CD4-positive, alpha-beta memory T cell (primary cell): ENCODE results near the gene BPI. TPM values are rescaled to one million over a fixed set of nuclear protein-coding genes. Genes with fewer than 3 reads are reported as not detected.

Experiments
- CTCF ChIA-PET: fragments of 350-600 bp; sonication (Branson Sonifier 250); formaldehyde crosslinking; loops from one replicate; lab custom pipeline; 2021; ENCODE audit warnings: inconsistent platforms; ENCODE audit not compliant: partially characterized antibody; lab: Charles Lee
- POLR2A ChIA-PET: fragments of 350-600 bp; sonication (Branson Sonifier 250); formaldehyde crosslinking; loops from one replicate; lab custom pipeline; 2021; ENCODE audit not compliant: partially characterized antibody; lab: Charles Lee
- DNase-seq, 5 donors: peaks; one replicate each; pipeline versions ENCODE4 v3.0.0 to v3.0.0-alpha.2; 2020 to 2022; ENCODE audit warnings: mixed read lengths in 1 of 5
- H3K27ac ChIP-seq: one replicate; pipeline ENCODE4 v1.7.0; 2013; ENCODE audit warnings: low read depth, low read length
- H3K27me3 ChIP-seq: 2 replicates; pipeline ENCODE4 v1.7.0; 2013; ENCODE audit warnings: mild to moderate bottlenecking, low read length, moderate library complexity; ENCODE audit not compliant: insufficient read depth
- H3K36me3 ChIP-seq: 2 replicates; pipeline ENCODE4 v1.7.0; 2013; ENCODE audit warnings: mild to moderate bottlenecking, low read length, moderate library complexity; ENCODE audit not compliant: insufficient read depth
- H3K4me1 ChIP-seq: 2 replicates; pipeline ENCODE4 v1.7.0; 2013; ENCODE audit warnings: mild to moderate bottlenecking, low read length, moderate library complexity; ENCODE audit not compliant: insufficient read depth
- H3K4me3 ChIP-seq, 2 donors: one replicate each; pipeline ENCODE4 v1.7.0; 2013; ENCODE audit warnings: low read length in 2 of 2, mild to moderate bottlenecking in 1 of 2
- H3K9me3 ChIP-seq, 2 donors: one replicate each; pipeline ENCODE4 v1.7.0; 2013; ENCODE audit warnings: low read length in 2 of 2, control low read depth in 1 of 2; ENCODE audit not compliant: control insufficient read depth in 1 of 2
- H3K27ac Mint-ChIP-seq, 7 donors: one replicate each; pipeline ENCODE4 v1.8.0; 2020 to 2021; ENCODE audit warnings: mixed read lengths in 7 of 7, mild to moderate bottlenecking in 6 of 7, inconsistent platforms in 3 of 7, moderate library complexity in 3 of 7
- H3K27me3 Mint-ChIP-seq, 2 donors: one replicate each; pipeline ENCODE4 v1.8.0; 2020 to 2021; ENCODE audit warnings: mixed read lengths in 2 of 2
- H3K36me3 Mint-ChIP-seq, 2 donors: one replicate each; pipeline ENCODE4 v1.8.0; 2020 to 2021; ENCODE audit warnings: mixed read lengths in 2 of 2, inconsistent platforms in 1 of 2, mild to moderate bottlenecking in 1 of 2
- H3K4me1 Mint-ChIP-seq, 4 donors: one replicate each; pipeline ENCODE4 v1.8.0; 2020 to 2021; ENCODE audit warnings: mixed read lengths in 4 of 4, mild to moderate bottlenecking in 1 of 4
- H3K4me3 Mint-ChIP-seq, 8 donors: one replicate each; pipeline ENCODE4 v1.8.0; 2020 to 2021; ENCODE audit warnings: mixed read lengths in 8 of 8, mild to moderate bottlenecking in 7 of 8, moderate library complexity in 6 of 8, inconsistent platforms in 3 of 8
- H3K9me3 Mint-ChIP-seq, 8 donors: one replicate each; pipeline ENCODE4 v1.8.0; 2020 to 2021; ENCODE audit warnings: mixed read lengths in 8 of 8, mild to moderate bottlenecking in 5 of 8, inconsistent platforms in 3 of 8, moderate library complexity in 1 of 8
- intact Hi-C: fragments of 100-400 bp; cut with micrococcal nuclease; formaldehyde crosslinking; loops from one replicate; pipeline ENCODE4 v1.15.1; 2023
- polyA plus RNA-seq, 2 donors: library from polyadenylated mRNA; unstranded; fragments of 300-500 nt; fragmentation: Illumina TruSeq; gene quantifications; one replicate each; pipeline ENCODE4 v1.2.3, GENCODE V29; 2021
- total RNA-seq, 2 experiments: library from RNA; stranded (reverse); gene quantifications; one replicate each; pipeline ENCODE4 v1.2.3, GENCODE V29; 2021

BPI gene
- total and polyA plus RNA-seq, 4 experiments from 2014 or later = not detected

GRCh38 chr20:38358556-38358955 lies 54.6 kb downstream of the BPI start:
- H3K27ac ChIP-seq = no peak overlapping the region
- ChIA-PET CTCF (no interaction called here), POLR2A (no interaction called here)
- no peaks in the 10 kb centered on the region for H3K4me1 ChIP-seq
- peaks cover 2 to 6% of the 10 kb centered on the region in 2 donors for H3K27me3 Mint-ChIP-seq
- H3K36me3 ChIP-seq = no peaks in the 10 kb centered on the region
- no peaks in the 10 kb centered on the region for H3K4me1 Mint-ChIP-seq
- no peak overlapping the region for H3K27ac Mint-ChIP-seq
- no peaks in the 10 kb centered on the region for H3K9me3 Mint-ChIP-seq
- H3K4me3 ChIP-seq = no peak overlapping the region
- H3K36me3 Mint-ChIP-seq = no peaks in the 10 kb centered on the region
- H3K27me3 ChIP-seq = no peaks in the 10 kb centered on the region
- DNase-seq = no peak
- intact Hi-C loops = no loop called here
- no peak overlapping the region for H3K4me3 Mint-ChIP-seq
- H3K9me3 ChIP-seq = no peaks in the 10 kb centered on the region

GRCh38 chr20:38363004-38363747 lies 59.2 kb downstream of the BPI start:
- Histone ChIP-seq H3K27me3 (no peaks in the 10 kb centered on the region), H3K27ac (no peak overlapping the region), H3K4me3 (no peak overlapping the region), H3K4me1 (no peaks in the 10 kb centered on the region), H3K36me3 (no peaks in the 10 kb centered on the region), H3K9me3 (no peaks in the 10 kb centered on the region)
- ChIA-PET CTCF (interaction anchor here (1.2 kb wide), 1 partner anchor 10 kb away, joined by 4 read pairs; no protein-coding TSS in a partner anchor), POLR2A (no interaction called here)
- Mint-ChIP-seq H3K27ac (no peak overlapping the region), H3K9me3 (no peaks in the 10 kb centered on the region), H3K27me3 (peaks cover 0 to 16% of the 10 kb centered on the region in 2 donors), H3K4me3 (no peak overlapping the region), H3K36me3 (no peaks in the 10 kb centered on the region), H3K4me1 (no peaks in the 10 kb centered on the region)
- no peak for DNase-seq
- intact Hi-C loops = no loop called here

- Mint-ChIP-seq H3K9me3 (no peaks in the 10 kb centered on the region), H3K4me1 (peaks cover 0 to 8% (median 4%) of the 10 kb centered on the region in 4 donors), H3K4me3 (no peak overlapping the region), H3K27ac (no peak overlapping the region), H3K27me3 (peaks cover 0 to 10% of the 10 kb centered on the region in 2 donors), H3K36me3 (no peaks in the 10 kb centered on the region)
- ChIA-PET CTCF (no interaction called here), POLR2A (no interaction called here)
- intact Hi-C loops = no loop called here
- peaks cover 4% of the 10 kb centered on the region for H3K27me3 ChIP-seq
- no peak overlapping the region for H3K27ac ChIP-seq
- no peaks in the 10 kb centered on the region for H3K9me3 ChIP-seq
- H3K4me3 ChIP-seq = no peak overlapping the region
- no peak for DNase-seq
- H3K36me3 ChIP-seq = no peaks in the 10 kb centered on the region
- H3K4me1 ChIP-seq = no peaks in the 10 kb centered on the region
Observed at GRCh38 chr20:38369389-38369788, 65.4 kb downstream of the BPI start.

- Histone ChIP-seq H3K9me3 (no peaks in the 10 kb centered on the region), H3K27ac (no peak overlapping the region), H3K36me3 (no peaks in the 10 kb centered on the region), H3K4me3 (no peak overlapping the region), H3K27me3 (peaks cover 4% of the 10 kb centered on the region), H3K4me1 (no peaks in the 10 kb centered on the region)
- ChIA-PET CTCF (no interaction called here), POLR2A (no interaction called here)
- H3K27ac Mint-ChIP-seq = no peak overlapping the region
- no peak for DNase-seq
- intact Hi-C loops = no loop called here
- no peaks in the 10 kb centered on the region for H3K9me3 Mint-ChIP-seq
- no peak overlapping the region for H3K4me3 Mint-ChIP-seq
- peaks cover 2 to 4% of the 10 kb centered on the region in 2 donors for H3K27me3 Mint-ChIP-seq
- no peaks in the 10 kb centered on the region for H3K36me3 Mint-ChIP-seq
- H3K4me1 Mint-ChIP-seq = peaks cover 0 to 8% (median 4%) of the 10 kb centered on the region in 4 donors
Observed at GRCh38 chr20:38372806-38373205, 68.8 kb downstream of the BPI start.

- Mint-ChIP-seq H3K36me3 (no peaks in the 10 kb centered on the region), H3K4me3 (no peak overlapping the region), H3K9me3 (no peaks in the 10 kb centered on the region), H3K4me1 (peaks cover 0 to 8% (median 4%) of the 10 kb centered on the region in 4 donors), H3K27ac (no peak overlapping the region), H3K27me3 (peaks cover 2 to 4% of the 10 kb centered on the region in 2 donors)
- Histone ChIP-seq H3K4me1 (no peaks in the 10 kb centered on the region), H3K36me3 (no peaks in the 10 kb centered on the region), H3K4me3 (no peak overlapping the region), H3K27ac (no peak overlapping the region), H3K9me3 (no peaks in the 10 kb centered on the region), H3K27me3 (peaks cover 4% of the 10 kb centered on the region)
- intact Hi-C loops = no loop called here
- DNase-seq = no peak
- CTCF ChIA-PET = no interaction called here
- POLR2A ChIA-PET = no interaction called here
Observed at GRCh38 chr20:38373231-38373867, 69.4 kb downstream of the BPI start.

GRCh38 chr20:38373898-38374297 lies 69.9 kb downstream of the BPI start:
- H3K27me3 Mint-ChIP-seq = peaks cover 2 to 4% of the 10 kb centered on the region in 2 donors
- intact Hi-C loops = no loop called here
- no peaks in the 10 kb centered on the region for H3K9me3 Mint-ChIP-seq
- H3K36me3 Mint-ChIP-seq = no peaks in the 10 kb centered on the region
- H3K4me1 ChIP-seq = no peaks in the 10 kb centered on the region
- peaks cover 4% of the 10 kb centered on the region for H3K27me3 ChIP-seq
- H3K4me3 ChIP-seq = no peak overlapping the region
- H3K27ac ChIP-seq = no peak overlapping the region
- POLR2A ChIA-PET = no interaction called here
- no peaks in the 10 kb centered on the region for H3K36me3 ChIP-seq
- H3K4me1 Mint-ChIP-seq = peaks cover 0 to 8% (median 4%) of the 10 kb centered on the region in 4 donors
- DNase-seq = no peak
- CTCF ChIA-PET = no interaction called here
- no peak overlapping the region for H3K27ac Mint-ChIP-seq
- no peaks in the 10 kb centered on the region for H3K9me3 ChIP-seq
- H3K4me3 Mint-ChIP-seq = no peak overlapping the region

- Histone ChIP-seq H3K27ac (no peak overlapping the region), H3K9me3 (no peaks in the 10 kb centered on the region), H3K27me3 (peaks cover 4% of the 10 kb centered on the region), H3K36me3 (no peaks in the 10 kb centered on the region), H3K4me3 (no peak overlapping the region), H3K4me1 (no peaks in the 10 kb centered on the region)
- ChIA-PET POLR2A (no interaction called here), CTCF (no interaction called here)
- Mint-ChIP-seq H3K27ac (no peak overlapping the region), H3K9me3 (no peaks in the 10 kb centered on the region), H3K27me3 (peaks cover 7 to 12% of the 10 kb centered on the region in 2 donors), H3K36me3 (no peaks in the 10 kb centered on the region), H3K4me3 (no peak overlapping the region), H3K4me1 (no peaks in the 10 kb centered on the region)
- intact Hi-C loops = no loop called here
- DNase-seq = no peak
Observed at GRCh38 chr20:38377039-38377685, 73.2 kb downstream of the BPI start.
